ENCODE results near the gene CD93.

- TF ChIP-seq CTCF (conservative IDR thresholded peaks at IDR 0.05 in 1 of 2, IDR thresholded peaks at IDR 0.05 in 1 of 2; ENCODE audit: extremely low read depth in 1 of 2, insufficient read depth in 1 of 2, low read depth in 1 of 2, low read length in 2 of 2) (peak in 1 of 2 donors; percentile 38), EZH2 (IDR thresholded peaks at IDR 0.05; ENCODE audit: borderline replicate concordance, low read length) (no peak)
These were observed 7.1 kb downstream of the CD93 start for GRCh38 chr20:23079016-23079351.
